Measurements from ENCODE around the gene LMBRD2.

The LMBRD2 gene

DNA sequence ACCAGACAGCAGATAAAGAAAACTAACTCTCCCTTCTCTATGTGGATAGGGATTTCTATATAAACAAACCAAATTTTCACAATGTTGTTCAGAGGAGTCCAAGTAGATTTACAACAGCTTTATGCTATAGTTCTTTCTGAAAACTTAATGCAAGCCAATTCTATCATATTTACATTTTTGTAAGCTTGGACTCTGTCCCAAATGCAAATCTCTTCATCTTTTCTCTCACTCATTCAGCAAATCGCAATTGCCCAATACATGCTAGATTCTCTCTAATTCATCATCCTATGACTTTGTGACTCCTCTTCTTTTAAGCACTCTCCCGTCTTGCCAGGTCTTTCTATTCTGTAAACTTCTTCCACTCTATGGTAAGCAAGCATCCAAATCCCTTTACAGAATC, 45.9 kb downstream of the LMBRD2 start:
- DNase-seq (ENCODE audit: low spot score) = no peak

GRCh38 chr5:36099748-36100147, 51.9 kb downstream of the LMBRD2 start:
- DNase-seq (ENCODE audit: low spot score) = no peak

- no peak for DNase-seq (ENCODE audit: low spot score)
These were observed 55.2 kb downstream of the LMBRD2 start for GRCh38 chr5:36096486-36096885.

GRCh38 chr5:36089989-36090388, 61.7 kb downstream of the LMBRD2 start:
- DNase-seq (ENCODE audit: low spot score) = no peak

- DNase-seq (ENCODE audit: low spot score) = peak; percentile 35
These were observed 72.4 kb downstream of the LMBRD2 start for GRCh38 chr5:36079200-36079781.

- no peak for DNase-seq (ENCODE audit: low spot score)
These were observed 73.3 kb downstream of the LMBRD2 start for GRCh38 chr5:36078430-36078829.

DNA sequence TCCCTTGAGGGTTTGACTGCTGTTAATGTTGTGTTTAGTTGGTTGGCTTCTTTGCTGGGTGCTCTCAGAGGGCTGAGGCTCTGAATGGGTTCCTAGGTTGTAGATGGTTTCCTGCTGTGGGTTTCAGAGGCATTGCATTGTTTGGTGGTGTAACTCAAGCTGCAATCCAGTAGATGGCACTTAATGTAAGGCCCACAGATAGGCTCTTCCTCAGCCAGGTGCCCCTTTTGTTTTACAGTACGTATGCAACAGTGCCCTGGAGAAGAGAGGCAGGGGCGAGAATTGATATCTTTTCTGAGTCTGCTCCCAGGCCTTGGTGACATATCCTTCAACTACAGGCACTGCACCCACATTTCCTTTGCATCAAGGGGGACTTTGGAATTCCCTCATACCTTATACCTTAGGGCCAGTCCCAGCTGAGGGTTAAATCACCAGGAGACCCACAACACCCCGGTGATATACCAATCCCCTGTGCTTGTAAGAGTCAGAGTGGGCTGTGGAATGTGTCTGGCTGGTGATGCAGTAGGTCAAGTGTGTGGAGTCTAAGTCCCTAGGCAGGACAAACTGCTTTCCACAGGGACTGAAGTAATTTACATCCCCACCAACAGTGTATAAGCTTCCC, 78.0 kb downstream of the LMBRD2 start:
- no peak for DNase-seq (ENCODE audit: low spot score)

DNA sequence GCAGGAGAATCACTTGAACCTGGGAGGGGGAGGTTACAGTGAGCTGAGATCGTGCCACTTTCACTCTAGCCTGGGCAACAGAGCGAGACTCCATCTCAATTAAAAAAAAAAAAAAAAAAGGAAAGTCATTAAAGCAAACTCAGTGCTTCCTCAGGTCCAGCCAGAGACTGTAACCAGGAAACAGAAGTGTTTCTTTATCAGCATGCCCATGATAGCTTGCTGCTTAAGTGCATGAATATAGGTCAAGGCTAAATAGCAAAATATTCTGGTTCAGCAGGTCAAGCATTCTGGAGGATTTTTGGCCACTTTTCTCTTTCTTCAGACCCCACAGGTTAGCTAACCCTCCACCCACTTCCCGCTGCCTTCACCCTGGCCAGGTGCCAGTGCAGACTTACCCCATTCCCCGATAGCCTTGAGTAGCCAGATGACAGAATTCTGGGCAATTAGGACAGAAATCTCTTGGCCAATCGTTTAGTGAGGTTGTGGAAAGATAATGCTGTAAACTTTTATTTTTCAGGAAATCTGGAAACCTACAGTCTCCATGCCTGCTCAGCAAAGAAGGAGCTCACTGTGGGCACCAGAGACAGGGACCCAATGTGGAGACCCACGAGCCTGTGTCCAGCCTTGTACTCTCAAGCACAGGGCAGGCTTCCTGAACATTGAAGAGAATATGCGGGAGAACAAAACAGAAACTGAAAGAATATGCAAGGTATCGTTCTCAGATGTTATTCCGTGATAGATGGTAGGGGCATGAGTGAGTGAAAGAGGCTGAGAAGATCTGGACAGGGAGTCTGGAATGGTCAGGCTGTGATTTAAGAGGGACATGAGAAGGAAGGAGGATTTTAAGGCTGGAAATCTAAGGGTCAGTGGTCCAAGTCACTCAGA, 80.8 kb downstream of the LMBRD2 start:
- no peak for DNase-seq (ENCODE audit: low spot score)

GRCh38 chr5:36068751-36069281, 82.9 kb downstream of the LMBRD2 start:
- no peak for DNase-seq (ENCODE audit: low spot score)

DNA sequence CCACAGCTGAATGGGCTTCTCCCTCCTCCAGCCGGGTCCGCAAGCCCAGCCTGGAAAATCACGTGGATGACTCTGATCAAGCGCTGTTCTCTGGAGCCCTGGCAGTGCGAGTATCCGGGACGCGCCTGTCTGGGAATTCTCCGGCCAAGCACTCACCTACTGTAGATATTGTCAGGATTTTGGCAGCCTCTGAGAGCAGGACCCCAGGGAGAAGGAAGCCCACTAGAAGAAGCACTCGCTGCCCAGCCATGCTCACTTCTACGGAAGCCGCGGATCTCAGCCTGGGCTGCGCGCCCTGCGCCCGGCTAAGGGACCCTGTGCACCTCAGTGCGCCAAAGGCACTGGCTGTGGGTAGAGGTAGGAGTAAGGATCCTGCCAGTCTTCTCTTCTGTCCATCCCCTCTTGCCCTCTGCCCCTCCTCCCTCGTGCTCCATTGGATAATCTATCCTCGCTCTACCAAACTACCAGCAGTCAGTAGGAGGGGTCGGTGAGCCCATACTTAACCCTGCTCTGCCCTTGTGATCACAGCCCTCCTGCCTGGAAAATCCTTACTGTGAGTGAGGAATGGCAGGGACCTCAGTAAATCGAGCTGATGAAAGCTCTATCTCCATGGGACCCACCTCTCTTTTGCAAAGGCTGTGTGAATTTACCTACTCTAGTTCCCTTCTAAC, 85.0 kb downstream of the LMBRD2 start, which contains the start of gene UGT3A2:
Gene UGT3A2 (minus strand): TSS at position 343 of the 671 bp plus-strand sequence. CDS start 93 bp downstream, at position 250.
- no peak for DNase-seq (ENCODE audit: low spot score)

DNA sequence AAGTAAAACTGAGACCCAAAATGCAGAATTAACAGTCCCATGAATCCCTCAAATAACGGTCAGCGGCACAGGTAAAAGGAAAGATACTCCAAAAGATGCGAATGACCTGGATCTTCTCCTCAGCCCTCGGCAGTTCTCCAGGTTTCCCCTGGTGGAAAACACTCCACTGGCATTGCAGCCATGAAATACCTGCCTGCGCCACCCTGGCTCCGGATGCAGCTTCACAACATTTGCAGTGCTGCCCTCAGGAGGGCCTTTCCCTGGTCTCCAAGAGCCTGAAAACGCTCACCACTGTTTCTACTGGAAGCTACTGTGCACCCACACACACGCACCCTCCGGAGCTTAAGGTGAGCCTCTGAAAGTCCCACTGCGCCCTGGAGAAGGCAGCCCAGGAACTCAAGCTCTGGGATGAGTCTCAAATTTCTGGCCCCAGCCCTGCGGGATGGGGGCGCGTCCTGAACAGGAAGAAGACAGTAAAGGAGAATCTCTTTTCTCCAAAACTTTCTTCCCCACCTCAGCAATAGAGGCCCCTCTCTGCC, 85.6 kb downstream of the LMBRD2 start:
- DNase-seq (ENCODE audit: low spot score) = no peak

DNA sequence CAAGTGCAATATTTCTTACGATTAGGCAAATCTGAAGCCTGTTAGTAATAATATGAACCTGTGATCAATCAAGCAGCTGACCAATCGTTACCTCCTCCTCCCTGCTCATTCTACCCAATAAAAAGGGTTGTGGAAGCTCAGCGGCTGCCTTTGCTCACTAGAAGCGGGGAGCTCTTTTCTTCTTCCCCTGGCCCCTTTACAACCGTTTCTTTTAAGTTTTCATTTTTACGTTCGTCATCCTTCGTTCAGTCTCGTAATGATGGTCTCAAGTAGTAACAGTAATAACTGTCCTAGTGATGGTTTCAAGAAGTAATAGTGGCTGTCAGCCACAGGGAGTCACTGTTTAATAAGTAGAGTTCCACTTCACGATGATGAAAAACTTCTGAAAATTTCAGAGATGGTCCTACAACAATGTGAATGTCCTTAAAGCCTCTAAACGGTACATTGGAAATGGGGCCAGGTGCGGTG, 91.2 kb downstream of the LMBRD2 start:
- DNase-seq (ENCODE audit: low spot score) = no peak

DNA sequence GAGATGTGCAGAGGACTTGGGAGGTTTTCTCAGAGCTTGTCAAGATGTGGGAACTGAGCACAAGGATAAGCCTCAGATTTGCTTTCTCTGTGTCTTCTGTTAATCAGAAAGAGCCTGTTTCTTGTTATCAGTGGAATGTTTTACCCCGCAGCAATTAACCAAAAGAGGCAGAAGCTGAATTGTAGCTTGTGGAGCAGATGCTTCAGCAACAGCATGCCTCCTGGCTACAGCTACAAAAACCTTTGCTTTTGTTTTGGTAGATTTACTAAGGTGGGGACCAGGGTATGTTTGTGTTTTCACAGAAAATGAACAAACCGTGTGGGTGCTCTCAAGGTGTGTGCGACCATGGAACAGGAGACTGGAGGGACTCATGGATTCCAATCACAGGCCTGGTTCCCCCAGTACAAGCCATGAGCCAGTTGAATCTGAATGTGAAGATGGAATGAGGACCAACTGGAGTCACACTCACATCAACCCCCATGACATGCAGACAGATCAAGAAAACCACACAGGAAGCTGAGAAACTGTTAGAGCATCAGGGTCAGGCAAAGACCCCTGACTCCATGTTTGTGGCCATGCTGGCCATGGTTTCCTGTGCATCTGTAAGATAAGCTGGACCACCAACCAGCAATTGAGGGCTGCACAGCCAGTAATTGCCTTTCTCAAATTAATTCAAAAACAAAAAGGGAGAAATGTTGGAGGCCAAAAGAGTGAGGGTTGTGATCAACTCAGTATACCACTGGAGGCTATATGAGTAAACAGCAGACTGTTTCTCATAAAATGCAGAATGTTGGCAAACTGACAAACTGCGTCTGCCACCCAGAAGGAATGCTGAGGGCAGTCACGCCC, 91.9 kb downstream of the LMBRD2 start:
- DNase-seq (ENCODE audit: low spot score) = no peak

- no peak for DNase-seq (ENCODE audit: low spot score)
These were observed 92.9 kb downstream of the LMBRD2 start for GRCh38 chr5:36058776-36059175.

GRCh38 chr5:36057386-36057785, 94.3 kb downstream of the LMBRD2 start:
- no peak for DNase-seq (ENCODE audit: low spot score)

DNA sequence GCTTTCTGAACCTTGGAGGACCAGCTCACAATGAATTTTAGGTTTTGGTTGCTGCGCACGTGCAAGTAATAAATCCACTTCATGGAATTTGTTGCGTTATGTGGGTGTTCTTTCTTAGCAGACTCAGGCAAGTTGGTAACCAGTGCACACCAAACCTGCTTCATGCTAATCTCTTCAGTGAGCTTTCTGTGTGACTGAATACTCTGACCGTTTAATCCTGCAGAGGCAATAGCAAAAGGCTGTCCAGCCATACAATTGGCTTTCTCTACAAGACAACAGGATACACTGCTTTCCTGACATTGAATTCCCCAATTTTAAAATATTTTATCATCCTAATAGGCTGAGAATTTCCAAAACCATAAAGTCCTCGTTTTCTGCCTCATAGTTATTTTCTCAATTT, 95.3 kb downstream of the LMBRD2 start:
- no peak for DNase-seq (ENCODE audit: low spot score)

DNA sequence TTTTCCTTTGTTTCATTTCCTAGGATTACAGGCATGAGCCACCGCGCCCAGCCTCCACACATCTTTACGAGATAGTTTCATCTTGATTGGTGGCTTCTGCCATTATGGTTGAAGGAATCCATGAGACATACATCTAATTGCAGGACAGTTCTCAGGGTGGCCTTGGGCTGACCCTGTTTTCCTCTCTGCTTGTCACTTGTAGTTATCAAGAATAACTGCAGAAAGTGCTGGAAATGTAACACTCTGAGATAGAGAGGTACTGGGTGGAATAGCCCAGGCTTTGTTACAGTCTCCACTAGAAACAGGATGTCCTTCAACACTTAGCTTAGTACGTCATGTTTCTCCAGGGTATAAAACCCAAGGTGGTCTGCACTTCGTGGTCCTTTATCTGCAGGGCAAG, 95.7 kb downstream of the LMBRD2 start:
- no peak for DNase-seq (ENCODE audit: low spot score)

GRCh38 chr5:36054647-36055046, 97.0 kb downstream of the LMBRD2 start:
- no peak for DNase-seq (ENCODE audit: low spot score)

DNA sequence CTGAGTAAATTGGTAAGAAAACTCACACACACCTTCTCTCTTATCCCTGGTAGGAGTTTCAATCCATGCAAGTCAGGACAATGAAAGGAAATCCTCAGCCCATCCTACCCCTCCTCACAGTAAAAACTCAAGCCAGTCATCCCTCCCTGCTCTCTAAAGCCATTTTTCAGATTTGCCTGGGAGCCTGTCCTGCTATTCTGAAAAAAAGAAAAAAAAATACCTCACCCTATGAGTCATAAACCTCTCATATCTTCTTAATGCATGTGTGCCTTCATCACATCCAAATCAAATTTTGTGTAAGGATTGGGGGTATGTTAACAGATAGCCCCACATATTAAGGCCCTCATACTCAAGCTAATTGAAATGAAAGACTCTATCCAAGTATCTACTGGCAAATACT, 99.1 kb downstream of the LMBRD2 start:
- DNase-seq (ENCODE audit: low spot score) = no peak

GRCh38 chr5:36049949-36050348, 101.7 kb downstream of the LMBRD2 start:
- no peak for DNase-seq (ENCODE audit: low spot score)
